HG03354 (cell line): ENCODE measurements around the gene CRAMP1.

Experiments used
- ATAC-seq: cut with Tn5 transposase; IDR thresholded peaks from one replicate; pipeline ENCODE4 v1.9.1; 2021; ENCODE audit warnings: mild to moderate bottlenecking; ENCODE audit not compliant: unreplicated experiment, poor library complexity, severe bottlenecking

CRAMP1 gene

GRCh38 chr16:1674751-1675664, 62.8 kb downstream of the CRAMP1 start:
- ATAC-seq, result no peak

GRCh38 chr16:1676661-1677060, 64.5 kb downstream of the CRAMP1 start:
- no peak for ATAC-seq

- ATAC-seq, result no peak
Observed at GRCh38 chr16:1677339-1677738, 65.2 kb downstream of the CRAMP1 start.

GRCh38 chr16:1677942-1678499, 65.9 kb downstream of the CRAMP1 start, which contains the start of gene JPT2:
JPT2 (plus strand) TSS chr16:1678279; CDS start chr16:1678313, 34 bp downstream.
- peak; percentile 93 for ATAC-seq

- peak; percentile 27 for ATAC-seq
Observed at GRCh38 chr16:1678500-1679098, 66.4 kb downstream of the CRAMP1 start.

GRCh38 chr16:1680361-1680760, 68.2 kb downstream of the CRAMP1 start:
- no peak for ATAC-seq

GRCh38 chr16:1681032-1681431, 68.9 kb downstream of the CRAMP1 start:
- no peak for ATAC-seq

- ATAC-seq, result no peak
Observed at GRCh38 chr16:1687427-1688316, 75.5 kb downstream of the CRAMP1 start.

GRCh38 chr16:1688807-1689560, 76.8 kb downstream of the CRAMP1 start:
- ATAC-seq, result no peak

- no peak for ATAC-seq
Observed at GRCh38 chr16:1689853-1690252, 77.7 kb downstream of the CRAMP1 start.

- no peak for ATAC-seq
Observed at GRCh38 chr16:1690810-1691209, 78.7 kb downstream of the CRAMP1 start.

GRCh38 chr16:1691276-1691675, 79.1 kb downstream of the CRAMP1 start:
- no peak for ATAC-seq

GRCh38 chr16:1691956-1692355, 79.8 kb downstream of the CRAMP1 start:
- ATAC-seq, result no peak

- no peak for ATAC-seq
Observed at GRCh38 chr16:1696863-1697262, 84.7 kb downstream of the CRAMP1 start.

GRCh38 chr16:1698680-1699079, 86.5 kb downstream of the CRAMP1 start:
- no peak for ATAC-seq

GRCh38 chr16:1700246-1700645, 88.1 kb downstream of the CRAMP1 start:
- no peak for ATAC-seq

- ATAC-seq, result no peak
Observed at GRCh38 chr16:1701216-1701878, 89.2 kb downstream of the CRAMP1 start.

- ATAC-seq, result peak; percentile 5
Observed at GRCh38 chr16:1705324-1705687, 93.1 kb downstream of the CRAMP1 start.
